ENCODE results near the gene LEP. TPM values are rescaled to one million over a fixed set of nuclear protein-coding genes. Genes with fewer than 3 reads are reported as not detected.
"Not testable (repeated sequence)": the region's sequence is repeated elsewhere in the genome, so short reads cannot be mapped to it uniquely, and the experiment has no call there.

LEP gene
- polyA plus RNA-seq, 1 donor = 0.01 TPM

GRCh38 chr7:128226132-128226980 lies 14.7 kb upstream of the LEP start:
- no peaks in the 10 kb centered on the region for H3K4me1 ChIP-seq (ENCODE audit: control insufficient read depth, insufficient read depth, low read length)
- no peaks in the 10 kb centered on the region for H3K36me3 ChIP-seq (ENCODE audit: control insufficient read depth, insufficient read depth, low read length)
- no peak for DNase-seq
- H3K27ac ChIP-seq (ENCODE audit: low read length) = no peak overlapping the region
- H3K9me3 ChIP-seq (ENCODE audit: control insufficient read depth, low read depth, low read length) = no peaks in the 10 kb centered on the region
- WGBS (ENCODE audit: insufficient coverage, low lambda C conversion rate) = 100% methylated on average over 1 of the region's 2 CpGs
- H3K27me3 ChIP-seq (ENCODE audit: control insufficient read depth, insufficient read depth, low read length) = peaks cover 2% of the 10 kb centered on the region
- no peak overlapping the region for H3K4me3 ChIP-seq (ENCODE audit: low read length)

DNA sequence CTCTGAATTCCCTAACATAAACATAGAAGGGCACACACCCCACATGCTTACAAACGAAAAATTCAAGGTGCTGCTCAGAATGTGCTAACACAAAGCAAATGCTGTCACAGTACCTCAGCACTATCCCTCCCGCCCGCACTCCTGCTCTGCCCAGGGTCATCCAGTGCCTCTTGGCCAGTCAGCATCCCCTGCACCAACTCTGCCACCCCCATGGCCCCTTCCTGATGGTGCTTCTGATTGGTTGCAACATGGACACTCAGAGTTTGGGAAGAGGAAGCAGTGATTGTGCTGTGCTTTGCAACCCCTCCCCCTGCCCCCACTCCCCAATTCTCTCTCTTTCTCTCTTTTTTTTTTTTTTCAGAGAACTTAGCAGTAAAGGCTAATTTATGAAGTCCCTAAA lies 13.8 kb upstream of the LEP start:
- WGBS (ENCODE audit: insufficient coverage, low lambda C conversion rate) = no CpG with 5 or more reads among the region's 3 CpGs
- DNase-seq = no peak
- no peak overlapping the region for H3K4me3 ChIP-seq (ENCODE audit: low read length)
- no peaks in the 10 kb centered on the region for H3K36me3 ChIP-seq (ENCODE audit: control insufficient read depth, insufficient read depth, low read length)
- no peak overlapping the region for H3K27ac ChIP-seq (ENCODE audit: low read length)
- no peaks in the 10 kb centered on the region for H3K4me1 ChIP-seq (ENCODE audit: control insufficient read depth, insufficient read depth, low read length)
- H3K9me3 ChIP-seq (ENCODE audit: control insufficient read depth, low read depth, low read length) = no peaks in the 10 kb centered on the region
- H3K27me3 ChIP-seq (ENCODE audit: control insufficient read depth, insufficient read depth, low read length) = peaks cover 2% of the 10 kb centered on the region

DNA sequence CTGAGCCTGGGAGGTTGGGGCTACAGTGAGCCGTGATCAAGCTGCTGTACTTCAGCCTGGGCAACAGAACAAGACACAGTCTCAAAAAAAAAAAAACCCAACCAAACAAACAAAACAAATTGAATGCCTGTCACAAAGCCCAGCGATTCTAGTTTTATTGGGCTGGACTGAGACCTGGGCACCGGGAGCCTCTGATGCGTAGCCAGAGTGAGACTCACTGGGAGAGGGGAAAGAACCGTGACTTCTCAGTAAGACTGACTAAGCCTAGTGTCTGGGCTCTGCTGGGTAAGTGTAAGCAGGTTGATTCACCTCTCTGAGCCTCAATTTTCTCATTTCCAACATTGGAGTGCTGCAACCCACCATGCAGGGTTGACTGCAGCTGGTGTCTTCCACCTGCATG lies 10.1 kb upstream of the LEP start:
- no peak for DNase-seq
- no peaks in the 10 kb centered on the region for H3K36me3 ChIP-seq (ENCODE audit: control insufficient read depth, insufficient read depth, low read length)
- peaks cover 7% of the 10 kb centered on the region for H3K27me3 ChIP-seq (ENCODE audit: control insufficient read depth, insufficient read depth, low read length)
- no peaks in the 10 kb centered on the region for H3K9me3 ChIP-seq (ENCODE audit: control insufficient read depth, low read depth, low read length)
- no CpG with 5 or more reads among the region's 5 CpGs for WGBS (ENCODE audit: insufficient coverage, low lambda C conversion rate)
- no peaks in the 10 kb centered on the region for H3K4me1 ChIP-seq (ENCODE audit: control insufficient read depth, insufficient read depth, low read length)
- no peak overlapping the region for H3K4me3 ChIP-seq (ENCODE audit: low read length)
- no peak overlapping the region for H3K27ac ChIP-seq (ENCODE audit: low read length)

DNA sequence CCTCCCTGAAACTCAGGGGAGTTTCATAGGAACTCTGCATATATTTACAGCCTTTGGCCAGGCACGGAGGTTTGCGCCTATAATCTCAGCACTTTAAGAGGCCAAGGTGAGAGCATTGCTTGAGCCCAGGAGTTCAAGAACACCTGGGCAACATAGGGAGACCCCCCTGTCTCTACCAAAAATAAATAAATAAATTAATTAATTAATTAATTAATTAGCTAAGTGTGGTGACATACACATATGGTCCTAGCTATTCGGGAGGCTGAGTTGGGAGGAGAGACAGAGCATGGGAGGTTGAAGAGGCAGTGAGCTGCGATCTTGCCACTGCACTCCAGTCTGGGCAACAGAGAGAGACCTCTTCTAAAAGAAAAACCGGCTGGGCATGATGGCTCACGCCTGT lies 9.4 kb upstream of the LEP start:
- Histone ChIP-seq H3K4me1 (ENCODE audit: control insufficient read depth, insufficient read depth, low read length) (no peaks in the 10 kb centered on the region), H3K27me3 (ENCODE audit: control insufficient read depth, insufficient read depth, low read length) (peaks cover 11% of the 10 kb centered on the region), H3K4me3 (ENCODE audit: low read length) (no peak overlapping the region), H3K9me3 (ENCODE audit: control insufficient read depth, low read depth, low read length) (no peaks in the 10 kb centered on the region), H3K36me3 (ENCODE audit: control insufficient read depth, insufficient read depth, low read length) (no peaks in the 10 kb centered on the region), H3K27ac (ENCODE audit: low read length) (no peak overlapping the region)
- DNase-seq = no peak
- no CpG with 5 or more reads among the region's 6 CpGs for WGBS (ENCODE audit: insufficient coverage, low lambda C conversion rate)

- H3K27ac ChIP-seq (ENCODE audit: low read length) = no peak overlapping the region
- H3K27me3 ChIP-seq (ENCODE audit: control insufficient read depth, insufficient read depth, low read length) = peaks cover 9% of the 10 kb centered on the region
- H3K4me3 ChIP-seq (ENCODE audit: low read length) = no peak overlapping the region
- no peak for DNase-seq
- H3K9me3 ChIP-seq (ENCODE audit: control insufficient read depth, low read depth, low read length) = no peaks in the 10 kb centered on the region
- H3K4me1 ChIP-seq (ENCODE audit: control insufficient read depth, insufficient read depth, low read length) = no peaks in the 10 kb centered on the region
- H3K36me3 ChIP-seq (ENCODE audit: control insufficient read depth, insufficient read depth, low read length) = no peaks in the 10 kb centered on the region
- 20% methylated on average over 1 of the region's 5 CpGs for WGBS (ENCODE audit: insufficient coverage, low lambda C conversion rate)
These were observed 7.6 kb upstream of the LEP start for GRCh38 chr7:128233471-128233870.

- Histone ChIP-seq H3K4me3 (ENCODE audit: low read length) (no peak overlapping the region), H3K9me3 (ENCODE audit: control insufficient read depth, low read depth, low read length) (peaks cover 1% of the 10 kb centered on the region), H3K27me3 (ENCODE audit: control insufficient read depth, insufficient read depth, low read length) (peaks cover 13% of the 10 kb centered on the region), H3K27ac (ENCODE audit: low read length) (no peak overlapping the region), H3K4me1 (ENCODE audit: control insufficient read depth, insufficient read depth, low read length) (no peaks in the 10 kb centered on the region), H3K36me3 (ENCODE audit: control insufficient read depth, insufficient read depth, low read length) (no peaks in the 10 kb centered on the region)
- WGBS (ENCODE audit: insufficient coverage, low lambda C conversion rate) = 60% methylated on average over 2 of the region's 9 CpGs
- no peak for DNase-seq
These were observed 6.5 kb upstream of the LEP start for GRCh38 chr7:128234476-128235026.

DNA sequence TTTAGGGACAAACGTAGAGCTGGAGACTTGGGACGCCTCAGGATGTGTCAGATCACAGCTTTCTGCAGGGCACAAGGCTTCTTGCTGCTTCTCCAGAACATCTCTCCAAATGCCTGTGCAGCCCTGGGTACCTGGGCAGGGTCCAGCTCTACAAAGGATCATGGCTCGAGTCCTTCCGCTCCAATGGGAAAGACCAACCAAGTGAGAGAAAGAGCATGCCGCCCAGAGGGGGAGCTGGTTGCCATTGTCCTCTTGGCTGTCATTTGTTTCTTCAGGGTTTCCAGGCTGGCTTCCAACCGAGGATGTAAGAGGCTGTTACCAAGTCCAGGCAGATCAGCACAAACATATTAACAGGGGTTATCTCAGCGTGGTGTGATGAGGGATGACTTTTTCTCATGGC lies 5.6 kb upstream of the LEP start:
- H3K9me3 ChIP-seq (ENCODE audit: control insufficient read depth, low read depth, low read length) = peaks cover 10% of the 10 kb centered on the region
- no peak for DNase-seq
- no peak overlapping the region for H3K27ac ChIP-seq (ENCODE audit: low read length)
- no peaks in the 10 kb centered on the region for H3K36me3 ChIP-seq (ENCODE audit: control insufficient read depth, insufficient read depth, low read length)
- no peak overlapping the region for H3K4me3 ChIP-seq (ENCODE audit: low read length)
- peaks cover 21% of the 10 kb centered on the region for H3K27me3 ChIP-seq (ENCODE audit: control insufficient read depth, insufficient read depth, low read length)
- no peaks in the 10 kb centered on the region for H3K4me1 ChIP-seq (ENCODE audit: control insufficient read depth, insufficient read depth, low read length)
- no CpG with 5 or more reads among the region's 7 CpGs for WGBS (ENCODE audit: insufficient coverage, low lambda C conversion rate)

GRCh38 chr7:128236924-128237586 lies 4.0 kb upstream of the LEP start:
- H3K4me3 ChIP-seq (ENCODE audit: low read length) = no peak overlapping the region
- peak in 1 of 2 donors; percentile 13 for DNase-seq
- H3K9me3 ChIP-seq (ENCODE audit: control insufficient read depth, low read depth, low read length) = peaks cover 18% of the 10 kb centered on the region
- no peaks in the 10 kb centered on the region for H3K4me1 ChIP-seq (ENCODE audit: control insufficient read depth, insufficient read depth, low read length)
- H3K27ac ChIP-seq (ENCODE audit: low read length) = no peak overlapping the region
- no CpG with 5 or more reads among the region's 1 CpG for WGBS (ENCODE audit: insufficient coverage, low lambda C conversion rate)
- peaks cover 37% of the 10 kb centered on the region for H3K27me3 ChIP-seq (ENCODE audit: control insufficient read depth, insufficient read depth, low read length)
- H3K36me3 ChIP-seq (ENCODE audit: control insufficient read depth, insufficient read depth, low read length) = no peaks in the 10 kb centered on the region

DNA sequence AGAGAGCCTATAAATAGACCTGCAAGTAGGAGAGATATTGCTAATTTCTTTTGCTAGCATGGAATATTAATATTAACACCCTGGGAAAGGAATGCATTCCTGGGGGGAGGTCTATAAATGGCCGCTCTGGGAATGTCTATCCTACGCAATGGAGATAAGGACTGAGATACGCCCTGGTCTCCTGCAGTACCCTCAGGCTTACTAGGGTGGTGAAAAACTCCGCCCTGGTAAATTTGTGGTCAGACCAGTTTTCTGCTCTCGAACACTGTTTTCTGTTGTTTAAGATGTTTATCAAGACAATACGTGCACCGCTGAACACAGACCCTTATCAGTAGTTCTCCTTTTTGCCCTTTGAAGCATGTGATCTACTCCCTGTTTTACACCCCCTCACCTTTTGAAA lies 1.9 kb upstream of the LEP start:
- no CpG with 5 or more reads among the region's 7 CpGs for WGBS (ENCODE audit: insufficient coverage, low lambda C conversion rate)
- H3K27me3 ChIP-seq (ENCODE audit: control insufficient read depth, insufficient read depth, low read length) = peaks cover 53% of the 10 kb centered on the region
- H3K9me3 ChIP-seq (ENCODE audit: control insufficient read depth, low read depth, low read length) = peaks cover 18% of the 10 kb centered on the region
- not testable (repeated sequence) for H3K36me3 ChIP-seq (ENCODE audit: control insufficient read depth, insufficient read depth, low read length); H3K4me1 ChIP-seq (ENCODE audit: control insufficient read depth, insufficient read depth, low read length); H3K27ac ChIP-seq (ENCODE audit: low read length); DNase-seq; H3K4me3 ChIP-seq (ENCODE audit: low read length)

DNA sequence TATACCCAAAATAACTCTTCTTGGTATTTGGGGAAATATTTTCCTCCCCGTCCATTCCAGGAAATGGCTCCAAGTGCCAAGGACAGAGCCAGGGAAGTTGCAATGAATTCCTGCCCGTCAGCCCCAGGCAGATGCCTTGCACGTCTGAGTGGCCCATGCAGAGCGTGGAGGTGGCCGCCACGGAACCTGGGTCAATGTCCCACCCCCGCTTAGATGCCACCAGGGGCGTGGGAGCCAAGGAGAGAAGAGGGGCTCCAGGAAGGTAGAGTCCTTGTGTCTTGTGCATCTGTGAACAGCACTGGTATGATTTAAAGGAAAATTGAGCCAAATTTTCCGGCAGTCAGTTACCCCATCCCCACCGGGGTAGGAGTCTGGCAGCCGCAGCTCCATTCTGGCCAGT lies 1.6 kb downstream of the LEP start:
- Histone ChIP-seq H3K27ac (ENCODE audit: low read length) (no peak overlapping the region), H3K27me3 (ENCODE audit: control insufficient read depth, insufficient read depth, low read length) (peaks cover 51% of the 10 kb centered on the region), H3K4me1 (ENCODE audit: control insufficient read depth, insufficient read depth, low read length) (no peaks in the 10 kb centered on the region), H3K9me3 (ENCODE audit: control insufficient read depth, low read depth, low read length) (peaks cover 18% of the 10 kb centered on the region), H3K36me3 (ENCODE audit: control insufficient read depth, insufficient read depth, low read length) (no peaks in the 10 kb centered on the region), H3K4me3 (ENCODE audit: low read length) (no peak overlapping the region)
- no peak for DNase-seq
- WGBS (ENCODE audit: insufficient coverage, low lambda C conversion rate) = no CpG with 5 or more reads among the region's 11 CpGs
